Dendritic cell treated with granulocyte-macrophage colony-stimulating factor and Interleukin-4, amounts not matched to agents 40 ng/mL and 50 ng/mL, for 4 days (primary cell): ENCODE data around the gene STK40.

Source experiments
- H3K27ac Mint-ChIP-seq: one replicate; pipeline ENCODE4 v1.8.0; 2022; ENCODE audit warnings: mild to moderate bottlenecking, mixed read lengths
- H3K27me3 Mint-ChIP-seq: one replicate; pipeline ENCODE4 v1.8.0; 2022; ENCODE audit warnings: mild to moderate bottlenecking, mixed read lengths
- H3K36me3 Mint-ChIP-seq: one replicate; pipeline ENCODE4 v1.8.0; 2022; ENCODE audit warnings: low read depth, mixed read lengths
- H3K4me1 Mint-ChIP-seq: one replicate; pipeline ENCODE4 v1.8.0; 2022; ENCODE audit warnings: low read depth, mixed read lengths
- H3K4me3 Mint-ChIP-seq: one replicate; pipeline ENCODE4 v1.8.0; 2022; ENCODE audit warnings: mild to moderate bottlenecking, moderate library complexity, mixed read lengths
- H3K9me3 Mint-ChIP-seq: one replicate; pipeline ENCODE4 v1.8.0; 2022; ENCODE audit warnings: mixed read lengths
- intact Hi-C: fragments of 100-400 bp; cut with micrococcal nuclease; formaldehyde crosslinking; loops from one replicate; pipeline ENCODE4 v1.15.0; 2022

The STK40 gene

DNA sequence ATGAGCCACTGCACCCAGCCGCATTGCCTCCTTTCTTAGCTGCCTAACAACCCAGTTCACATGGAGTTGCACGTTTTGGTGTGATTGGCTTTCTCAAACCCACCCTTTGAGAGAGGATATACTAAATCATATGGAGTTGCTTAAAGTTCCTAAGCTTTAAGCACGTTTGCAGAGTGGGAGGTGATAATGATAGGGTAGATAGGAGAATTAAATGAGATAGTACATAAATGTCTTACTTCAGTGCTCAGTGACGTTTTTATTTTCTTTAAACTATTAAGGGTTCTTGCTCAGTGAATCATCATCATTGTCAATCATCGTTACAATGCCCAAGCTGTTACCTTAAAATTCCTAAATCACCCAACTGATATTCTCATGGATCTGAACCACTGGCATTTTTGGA lies 82.5 kb downstream of the STK40 start:
- peak overlapping the region; percentile 58 for H3K27ac Mint-ChIP-seq
- intact Hi-C loops = loop anchor here (5.0 kb wide), 1 partner anchor 156 kb away; the partner anchor contains the start of gene TRAPPC3
- peaks cover 9% of the 10 kb centered on the region for H3K27me3 Mint-ChIP-seq
- no peak overlapping the region for H3K4me3 Mint-ChIP-seq
- peaks cover 78% of the 10 kb centered on the region for H3K4me1 Mint-ChIP-seq
- H3K9me3 Mint-ChIP-seq = no peaks in the 10 kb centered on the region
- H3K36me3 Mint-ChIP-seq = peaks cover 66% of the 10 kb centered on the region

DNA sequence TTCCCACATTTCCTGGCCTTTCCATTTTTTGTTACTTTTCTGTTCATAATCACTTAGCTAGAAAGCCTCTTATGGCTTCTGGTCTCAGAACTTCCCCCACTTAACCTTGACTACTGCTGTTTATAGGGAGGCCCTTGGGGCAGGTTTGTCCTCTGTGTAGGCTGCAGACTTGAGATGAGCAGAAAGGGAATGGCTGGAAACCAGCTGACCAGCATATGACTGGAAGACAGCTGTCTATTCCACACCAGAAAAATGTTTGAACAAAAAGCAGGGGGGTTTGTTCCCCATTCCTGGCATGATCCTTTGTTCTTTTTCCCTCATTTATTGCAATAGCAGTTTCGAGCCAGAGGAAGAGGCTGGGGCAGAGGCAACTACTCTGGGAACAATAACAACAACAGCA lies 84.5 kb downstream of the STK40 start:
- H3K9me3 Mint-ChIP-seq = no peaks in the 10 kb centered on the region
- peak overlapping the region; percentile 42 for H3K27ac Mint-ChIP-seq
- intact Hi-C loops = loop anchor here (5.0 kb wide), 1 partner anchor 154 kb away; the partner anchor contains the start of gene TRAPPC3
- H3K36me3 Mint-ChIP-seq = peaks cover 86% of the 10 kb centered on the region
- H3K4me1 Mint-ChIP-seq = peaks cover 62% of the 10 kb centered on the region
- no peaks in the 10 kb centered on the region for H3K27me3 Mint-ChIP-seq
- no peak overlapping the region for H3K4me3 Mint-ChIP-seq

DNA sequence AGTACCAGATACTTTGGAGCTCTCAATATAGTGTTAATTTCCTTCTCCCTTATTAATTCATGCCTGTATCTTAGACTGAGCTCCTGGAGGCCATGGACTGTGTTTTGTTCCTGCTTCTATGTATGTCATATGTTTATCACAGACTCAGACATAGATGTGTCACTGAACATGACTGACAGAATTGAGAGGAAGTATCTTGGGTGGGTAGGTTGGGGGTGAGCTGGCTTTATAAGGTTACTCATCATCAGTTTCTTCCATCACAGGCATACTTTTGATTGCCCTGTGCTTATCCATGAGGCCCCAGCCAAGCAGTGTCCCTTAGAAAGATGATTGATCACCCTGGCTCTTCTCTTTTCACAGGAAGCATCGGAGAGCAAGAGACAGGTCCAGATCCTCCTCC lies 85.2 kb downstream of the STK40 start:
- Mint-ChIP-seq H3K4me3 (no peak overlapping the region), H3K9me3 (no peaks in the 10 kb centered on the region), H3K36me3 (peaks cover 92% of the 10 kb centered on the region), H3K4me1 (peaks cover 56% of the 10 kb centered on the region), H3K27ac (peak overlapping the region; percentile 42), H3K27me3 (no peaks in the 10 kb centered on the region)
- intact Hi-C loops = loop anchor here (5.0 kb wide), 1 partner anchor 153 kb away; the partner anchor contains the start of gene TRAPPC3

DNA sequence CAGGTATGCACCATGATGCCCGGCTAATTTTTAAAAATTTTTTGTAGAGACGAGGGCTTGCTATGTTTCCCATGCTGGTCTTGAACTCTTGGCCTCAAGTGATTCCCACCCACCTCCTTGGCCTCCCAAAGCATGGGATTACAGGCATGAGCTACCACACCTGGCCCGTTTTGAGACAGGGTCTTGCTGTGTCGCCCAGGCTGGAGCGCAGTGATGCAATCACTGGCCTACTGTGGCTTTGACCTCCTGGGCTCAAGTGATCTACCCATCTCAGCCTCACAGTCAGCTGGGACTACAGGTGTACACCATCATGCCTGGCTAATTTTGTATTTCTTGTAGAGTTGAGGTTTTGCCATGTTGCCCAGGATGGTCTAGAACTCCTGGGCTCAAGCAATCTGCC lies 87.1 kb downstream of the STK40 start:
- Mint-ChIP-seq H3K9me3 (no peaks in the 10 kb centered on the region), H3K4me1 (peaks cover 40% of the 10 kb centered on the region), H3K36me3 (peaks cover 100% of the 10 kb centered on the region), H3K27ac (no peak overlapping the region), H3K27me3 (no peaks in the 10 kb centered on the region), H3K4me3 (no peak overlapping the region)
- intact Hi-C loops = no loop called here

DNA sequence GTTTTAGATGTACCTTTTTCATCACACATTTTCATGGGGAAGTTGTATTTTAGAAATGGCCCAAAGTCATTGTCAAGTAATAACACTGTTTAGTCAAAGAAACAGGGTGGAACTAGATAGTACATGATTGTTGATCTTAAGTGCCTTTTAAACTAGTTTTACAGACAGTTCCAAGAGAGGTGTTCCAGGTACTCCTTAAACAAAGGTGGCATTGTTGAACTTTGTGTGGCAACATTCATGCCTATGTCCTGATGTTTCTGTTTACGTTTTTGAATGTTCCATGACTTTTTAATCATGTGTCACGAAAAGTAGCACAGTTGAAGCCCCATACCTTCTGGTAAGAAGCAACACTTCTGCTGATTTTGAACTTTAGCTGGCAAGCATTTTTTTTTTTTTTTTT lies 88.7 kb downstream of the STK40 start:
- peaks cover 100% of the 10 kb centered on the region for H3K36me3 Mint-ChIP-seq
- no peaks in the 10 kb centered on the region for H3K27me3 Mint-ChIP-seq
- no peaks in the 10 kb centered on the region for H3K9me3 Mint-ChIP-seq
- H3K4me1 Mint-ChIP-seq = peaks cover 27% of the 10 kb centered on the region
- H3K27ac Mint-ChIP-seq = no peak overlapping the region
- intact Hi-C loops = no loop called here
- H3K4me3 Mint-ChIP-seq = no peak overlapping the region

DNA sequence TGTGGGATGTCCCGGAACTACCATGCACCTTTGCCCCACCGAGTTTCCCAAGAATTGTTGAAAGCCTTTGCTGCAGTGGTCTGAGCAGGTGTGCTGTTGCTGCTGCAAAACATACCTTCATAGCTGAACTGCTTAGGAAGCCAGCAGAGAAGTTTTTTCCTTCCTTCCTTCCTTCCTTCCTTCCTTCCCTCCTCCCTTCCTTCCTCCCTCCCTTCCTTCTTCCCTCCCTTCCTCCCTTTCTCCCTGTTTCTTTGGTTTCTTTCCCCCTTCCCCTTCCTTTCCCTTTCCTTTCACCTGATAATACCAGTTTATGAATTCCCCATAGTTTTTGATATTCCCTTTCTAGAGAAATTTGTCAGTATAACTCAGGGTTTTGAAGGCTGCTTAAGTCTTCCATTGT lies 90.3 kb downstream of the STK40 start:
- H3K27me3 Mint-ChIP-seq = no peaks in the 10 kb centered on the region
- peaks cover 100% of the 10 kb centered on the region for H3K36me3 Mint-ChIP-seq
- no peak overlapping the region for H3K4me3 Mint-ChIP-seq
- intact Hi-C loops = no loop called here
- no peak overlapping the region for H3K27ac Mint-ChIP-seq
- H3K4me1 Mint-ChIP-seq = peaks cover 10% of the 10 kb centered on the region
- H3K9me3 Mint-ChIP-seq = no peaks in the 10 kb centered on the region
